Loucy (cell line): ENCODE results near the gene ZER1.

ENCODE experiments used
- H2AFZ ChIP-seq: fragments of 200-600 bp; sonication (generic); 2 replicates; pipeline ENCODE4 v1.6.0; 2016; ENCODE audit warnings: antibody characterized with exemption, mild to moderate bottlenecking, low read length, moderate library complexity
- H3F3A ChIP-seq: fragments of 200-600 bp; 2 replicates; pipeline ENCODE4 v1.6.0; 2016; ENCODE audit warnings: antibody characterized with exemption, low read depth, mild to moderate bottlenecking
- H3K27me3 ChIP-seq: fragments of 200-600 bp; sonication (generic); 2 replicates; pipeline ENCODE4 v1.6.1; 2014; ENCODE audit warnings: low read length, mild to moderate bottlenecking; ENCODE audit not compliant: insufficient read depth, poor library complexity, severe bottlenecking
- H3K36me3 ChIP-seq: fragments of 200-600 bp; sonication (generic); 2 replicates; pipeline ENCODE4 v1.6.1; 2016; ENCODE audit warnings: low read length; ENCODE audit not compliant: insufficient read depth
- H3K4me1 ChIP-seq: fragments of 200-600 bp; sonication (generic); 2 replicates; pipeline ENCODE4 v1.5.1; 2014; ENCODE audit warnings: low read length, mild to moderate bottlenecking; ENCODE audit not compliant: insufficient read depth, poor library complexity, severe bottlenecking
- H3K4me2 ChIP-seq: fragments of 200-600 bp; sonication (generic); 2 replicates; pipeline ENCODE4 v1.6.0; 2014; ENCODE audit warnings: antibody characterized with exemption, low read length, low read depth, mild to moderate bottlenecking; ENCODE audit not compliant: poor library complexity, severe bottlenecking
- H3K4me3 ChIP-seq: fragments of 200-600 bp; sonication (generic); 2 replicates; pipeline ENCODE4 v1.5.1; 2014; ENCODE audit warnings: low read length, mild to moderate bottlenecking, mixed read lengths; ENCODE audit not compliant: poor library complexity, severe bottlenecking
- H3K79me2 ChIP-seq: fragments of 200-600 bp; sonication (generic); 2 replicates; pipeline ENCODE4 v1.6.1; 2014; ENCODE audit warnings: low read length; ENCODE audit not compliant: insufficient read depth
- H3K9ac ChIP-seq: fragments of 200-600 bp; sonication (generic); 2 replicates; pipeline ENCODE4 v1.6.0; 2014; ENCODE audit warnings: mild to moderate bottlenecking, low read depth, low read length, moderate library complexity; ENCODE audit not compliant: poor library complexity, severe bottlenecking
- H3K9me2 ChIP-seq: fragments of 200-600 bp; sonication (generic); replicated peaks from 2 replicates; pipeline ENCODE4 v1.6.1; 2016; ENCODE audit warnings: low read depth, low read length, mixed read lengths
- H3K9me3 ChIP-seq: fragments of 200-600 bp; sonication (generic); 2 replicates; pipeline ENCODE4 v1.6.1; 2014; ENCODE audit warnings: mild to moderate bottlenecking, antibody characterized with exemption, low read length, low read depth; ENCODE audit not compliant: insufficient read depth
- H4K20me1 ChIP-seq: fragments of 200-600 bp; sonication (generic); 2 replicates; pipeline ENCODE4 v1.6.0; 2014; ENCODE audit warnings: antibody characterized with exemption, low read length, mild to moderate bottlenecking; ENCODE audit not compliant: insufficient read depth, poor library complexity, severe bottlenecking
- CTCF ChIP-seq: fragments of 200-600 bp; sonication (generic); conservative IDR thresholded peaks from 2 replicates; pipeline ENCODE4 v1.5.1; 2014; ENCODE audit warnings: mild to moderate bottlenecking, antibody characterized with exemption, low read length
- EZH2phosphoT487 ChIP-seq: fragments of 200-600 bp; IDR thresholded peaks from 2 replicates; pipeline ENCODE4 v1.6.1; 2018; ENCODE audit warnings: antibody characterized with exemption, mild to moderate bottlenecking, moderate library complexity, borderline replicate concordance

ZER1 gene

DNA sequence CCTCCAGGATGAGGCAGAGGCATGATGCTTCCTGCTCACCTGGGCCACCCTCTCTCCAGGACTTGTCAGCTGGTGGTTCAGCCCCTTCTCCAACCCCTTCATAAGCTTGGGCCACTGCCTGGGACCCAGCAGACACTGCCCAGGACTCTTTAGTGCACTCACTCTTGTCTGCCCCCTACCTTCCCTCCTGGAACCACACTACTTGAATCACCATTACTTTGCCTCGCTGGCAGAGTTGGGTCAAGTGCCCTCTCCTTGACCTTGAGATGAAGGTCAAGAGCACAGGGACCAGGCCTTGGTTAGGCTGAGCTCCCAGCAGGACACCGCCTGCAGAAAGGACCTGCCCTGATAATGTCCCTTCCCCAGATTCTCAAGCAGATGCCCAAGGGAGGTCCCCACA lies 38.1 kb upstream of the ZER1 start:
- no peak overlapping the region for H3K4me3 ChIP-seq
- no peaks in the 10 kb centered on the region for H3K79me2 ChIP-seq
- no peaks in the 10 kb centered on the region for H3F3A ChIP-seq
- no peak overlapping the region for H3K9ac ChIP-seq
- H4K20me1 ChIP-seq = no peaks in the 10 kb centered on the region
- no peak overlapping the region for H2AFZ ChIP-seq
- H3K4me1 ChIP-seq = no peaks in the 10 kb centered on the region
- peaks cover 6% of the 10 kb centered on the region; the same call in 1 of the 2 replicates for H3K36me3 ChIP-seq
- TF ChIP-seq CTCF (0 out of 2 replicates have a peak, but pooled peaks have one; percentile 16), EZH2phosphoT487 (no peak)
- no peaks in the 10 kb centered on the region for H3K9me2 ChIP-seq
- H3K27me3 ChIP-seq = no peaks in the 10 kb centered on the region
- no peaks in the 10 kb centered on the region for H3K9me3 ChIP-seq
- no peak overlapping the region for H3K4me2 ChIP-seq

- Histone ChIP-seq H3K4me2 (no peak overlapping the region), H2AFZ (no peak overlapping the region), H3K36me3 (peaks cover 6% of the 10 kb centered on the region; the same call in 1 of the 2 replicates), H3K4me1 (no peaks in the 10 kb centered on the region), H3K9ac (no peak overlapping the region), H3F3A (no peaks in the 10 kb centered on the region), H3K4me3 (no peak overlapping the region), H3K9me3 (no peaks in the 10 kb centered on the region), H3K27me3 (no peaks in the 10 kb centered on the region), H3K79me2 (no peaks in the 10 kb centered on the region), H4K20me1 (no peaks in the 10 kb centered on the region), H3K9me2 (no peaks in the 10 kb centered on the region)
- no peak for TF ChIP-seq CTCF
- no peak for TF ChIP-seq EZH2phosphoT487
Observed at GRCh38 chr9:128809036-128809599, 37.4 kb upstream of the ZER1 start.

DNA sequence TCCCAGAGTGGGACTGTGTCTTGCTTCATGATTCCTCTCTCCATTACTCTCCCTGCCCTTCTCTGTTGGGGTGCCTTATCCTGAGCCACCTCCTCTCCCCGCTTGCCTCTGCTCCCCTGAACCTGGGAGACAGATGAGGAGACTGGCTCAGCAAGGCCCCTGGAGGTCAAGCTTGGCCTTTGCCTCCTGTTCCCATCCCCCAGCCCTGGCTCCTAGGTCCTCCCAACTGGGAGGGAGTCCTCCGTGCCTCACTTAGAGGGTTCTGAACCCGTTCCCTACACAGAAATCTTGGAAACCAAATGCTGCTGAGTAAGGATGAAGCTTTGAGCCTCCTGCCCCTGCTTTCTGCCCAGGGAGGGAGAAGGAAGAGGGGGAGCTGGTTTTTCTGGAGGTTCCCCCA lies 36.8 kb upstream of the ZER1 start:
- no peak overlapping the region for H3K4me2 ChIP-seq
- no peak overlapping the region for H3K4me3 ChIP-seq
- no peaks in the 10 kb centered on the region for H3F3A ChIP-seq

More for the DNA sequence above, 36.8 kb upstream of the ZER1 start:
- TF ChIP-seq EZH2phosphoT487 = no peak
- no peak for TF ChIP-seq CTCF
- Histone ChIP-seq H3K36me3 (peaks cover 6% of the 10 kb centered on the region; the same call in 1 of the 2 replicates), H3K9ac (no peak overlapping the region), H3K27me3 (no peaks in the 10 kb centered on the region), H3K9me2 (no peaks in the 10 kb centered on the region), H2AFZ (no peak overlapping the region), H3K9me3 (no peaks in the 10 kb centered on the region), H3K4me1 (no peaks in the 10 kb centered on the region), H4K20me1 (no peaks in the 10 kb centered on the region), H3K79me2 (no peaks in the 10 kb centered on the region)
